GM19463 (cell line): ENCODE data around the gene MYO18B.

Experiments
- ATAC-seq: cut with Tn5 transposase; IDR thresholded peaks from one replicate; pipeline ENCODE4 v1.9.1; 2021; ENCODE audit warnings: mild to moderate bottlenecking, moderate library complexity; ENCODE audit not compliant: unreplicated experiment

Gene MYO18B

DNA sequence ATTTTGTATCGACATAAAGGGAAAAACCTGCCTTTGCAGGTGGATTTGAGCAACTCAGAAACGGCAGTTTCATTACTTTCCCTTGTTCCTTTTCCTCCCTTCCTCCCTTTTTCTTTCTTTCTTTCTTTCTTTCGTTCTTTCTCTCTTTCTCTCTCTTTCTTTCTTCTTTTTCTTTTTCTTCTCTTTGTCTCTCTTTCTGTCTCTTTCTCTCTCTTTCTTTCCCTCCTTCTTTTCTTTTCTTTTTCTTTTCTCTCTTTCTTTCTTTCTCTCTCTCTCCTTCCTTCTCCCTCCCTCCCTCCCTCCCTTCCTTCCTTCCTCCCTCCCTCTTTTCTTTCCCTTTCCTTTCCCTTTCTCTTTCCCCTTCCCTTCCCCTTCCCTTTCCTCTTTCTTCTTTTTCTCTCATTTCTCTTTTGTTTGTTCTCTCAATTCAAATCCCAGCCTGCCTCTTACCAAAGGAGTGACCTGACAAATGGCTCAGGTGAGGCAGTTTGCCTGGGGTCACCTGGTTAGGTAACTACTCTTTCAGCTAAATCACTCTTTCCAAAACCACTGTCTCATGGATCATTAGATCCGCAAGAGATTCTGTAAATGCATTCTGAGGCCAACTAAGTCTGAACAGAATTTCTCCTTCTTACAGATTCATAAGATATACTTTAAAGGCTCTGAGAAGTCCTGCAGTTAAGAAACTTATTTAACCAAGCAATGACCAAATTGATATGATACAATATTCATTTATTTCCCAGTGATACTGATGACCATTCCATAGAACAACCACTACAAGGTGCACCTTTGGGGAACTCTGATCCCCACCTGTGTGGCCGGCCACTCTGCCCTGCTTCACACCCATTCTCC, 75.3 kb downstream of the MYO18B start:
- no peak for ATAC-seq

DNA sequence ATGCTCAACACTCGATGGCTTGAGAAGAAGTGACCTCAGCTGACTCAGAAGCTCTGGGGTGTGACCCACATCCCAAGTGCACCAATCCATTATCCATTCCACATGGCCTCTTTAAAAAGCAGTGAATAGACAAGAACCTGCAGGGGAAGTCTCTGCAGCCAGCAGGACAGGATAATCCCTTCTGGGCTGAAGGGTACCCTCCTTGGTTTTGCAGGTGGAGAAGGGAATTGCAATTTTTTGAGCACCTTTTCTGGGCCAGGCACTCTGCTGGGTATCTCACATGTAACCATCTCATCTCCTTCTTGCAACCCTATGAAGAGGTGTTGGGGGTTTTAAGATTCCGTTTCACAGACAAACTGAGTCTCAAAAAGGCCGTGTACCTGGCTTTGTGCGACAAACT, 76.6 kb downstream of the MYO18B start:
- ATAC-seq, result no peak

DNA sequence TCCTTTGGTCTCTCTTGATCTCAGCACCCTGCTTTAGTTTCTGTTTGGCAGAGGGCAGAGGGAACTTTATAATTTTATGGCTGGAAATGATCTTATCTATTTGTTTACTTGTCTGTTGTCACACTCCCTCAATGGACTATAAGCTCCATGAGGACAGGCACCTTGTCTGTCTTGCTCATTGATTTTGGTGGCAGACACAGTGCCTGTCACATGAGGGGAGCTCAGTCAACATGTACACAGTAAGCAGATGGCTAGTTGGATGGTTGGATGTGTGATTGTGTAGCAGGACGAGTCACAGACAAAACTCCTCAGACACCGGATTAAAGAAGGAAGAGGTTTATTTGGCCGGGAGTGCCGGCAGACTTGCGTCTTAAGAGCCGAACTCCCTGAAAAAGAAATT, 80.4 kb downstream of the MYO18B start:
- ATAC-seq, result no peak

DNA sequence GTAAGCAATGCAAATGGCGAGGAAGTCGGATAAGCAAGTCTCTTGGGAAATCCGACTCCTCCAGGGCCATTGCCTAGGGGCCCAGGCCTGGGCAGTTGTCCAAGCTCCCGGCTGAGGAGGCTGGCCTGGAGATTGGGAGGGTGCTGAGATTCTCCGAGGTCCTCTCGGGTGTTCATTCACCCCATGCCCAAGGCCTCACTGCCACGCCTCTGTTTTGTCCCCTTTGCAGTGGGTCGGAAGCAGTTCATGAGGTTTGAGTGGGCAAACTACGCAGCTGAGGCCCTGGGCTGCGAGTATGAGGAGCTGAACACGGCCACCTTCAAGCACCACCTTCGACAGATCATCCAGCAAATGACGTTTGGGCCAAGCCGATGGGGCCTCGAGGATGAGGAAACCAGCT, 81.3 kb downstream of the MYO18B start:
- no peak for ATAC-seq

DNA sequence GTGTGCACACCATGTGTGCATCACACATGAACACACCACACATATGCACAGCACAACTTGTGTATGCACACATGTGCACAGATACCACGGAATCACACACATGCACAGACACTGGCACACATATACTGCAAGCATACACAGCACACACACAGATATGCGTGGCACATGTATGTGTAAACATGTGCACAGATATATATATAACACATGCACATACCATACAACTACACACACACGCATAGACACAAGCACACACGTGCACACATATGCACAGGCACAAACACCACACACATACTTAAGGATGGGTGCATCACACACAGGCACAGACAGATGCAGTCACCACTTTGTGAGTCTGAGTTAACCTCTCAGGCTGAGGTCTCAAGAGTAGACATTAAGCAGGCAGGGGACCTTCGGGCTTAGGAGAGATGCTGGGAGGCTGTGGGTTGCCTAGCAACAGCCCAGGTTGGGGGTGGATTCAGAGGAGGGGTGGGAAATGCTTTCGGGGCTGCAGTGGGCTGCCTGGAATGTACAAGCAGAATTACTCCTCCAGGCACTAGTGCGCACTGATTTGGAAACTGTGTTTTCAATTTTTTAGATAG, 82.9 kb downstream of the MYO18B start:
- ATAC-seq, result no peak

DNA sequence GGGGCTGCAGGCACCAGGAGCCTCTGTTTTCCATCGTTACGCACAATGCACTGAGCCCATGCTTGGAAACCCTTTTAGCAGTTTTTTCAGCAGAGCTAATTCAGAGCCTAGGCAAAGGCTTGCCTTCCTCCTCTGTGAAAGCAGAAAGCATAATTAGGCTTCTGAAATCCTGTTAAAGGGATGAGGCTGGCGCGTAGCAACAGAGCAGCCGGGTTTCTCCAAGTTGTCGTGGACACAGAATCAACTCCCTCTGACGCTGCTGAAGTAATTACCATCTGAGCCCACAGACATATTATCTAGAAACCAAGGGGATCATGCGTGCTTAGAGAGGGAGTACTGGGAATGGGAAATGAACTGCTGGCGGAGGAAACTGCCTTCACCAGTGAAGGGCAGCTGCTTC, 85.4 kb downstream of the MYO18B start:
- ATAC-seq, result no peak

DNA sequence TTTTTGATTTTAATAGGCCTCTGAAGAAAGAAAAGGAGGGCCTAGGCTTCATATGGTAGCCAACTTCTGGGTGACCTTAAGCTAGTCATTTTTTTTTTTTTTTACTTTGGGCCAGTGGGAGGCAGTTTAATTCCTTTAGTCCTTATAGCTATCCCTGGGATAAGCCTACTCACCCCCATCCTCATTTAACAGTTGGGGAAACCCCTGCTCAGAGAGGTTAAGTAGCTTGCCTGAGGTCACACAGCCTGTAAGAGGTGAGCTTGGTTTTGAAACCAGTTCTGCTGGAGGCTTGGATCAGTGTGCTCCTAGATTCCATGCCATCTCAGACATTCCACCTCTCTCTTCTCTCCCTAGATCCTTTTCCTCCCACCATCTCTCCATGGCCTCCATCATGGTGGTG, 86.4 kb downstream of the MYO18B start:
- no peak for ATAC-seq

DNA sequence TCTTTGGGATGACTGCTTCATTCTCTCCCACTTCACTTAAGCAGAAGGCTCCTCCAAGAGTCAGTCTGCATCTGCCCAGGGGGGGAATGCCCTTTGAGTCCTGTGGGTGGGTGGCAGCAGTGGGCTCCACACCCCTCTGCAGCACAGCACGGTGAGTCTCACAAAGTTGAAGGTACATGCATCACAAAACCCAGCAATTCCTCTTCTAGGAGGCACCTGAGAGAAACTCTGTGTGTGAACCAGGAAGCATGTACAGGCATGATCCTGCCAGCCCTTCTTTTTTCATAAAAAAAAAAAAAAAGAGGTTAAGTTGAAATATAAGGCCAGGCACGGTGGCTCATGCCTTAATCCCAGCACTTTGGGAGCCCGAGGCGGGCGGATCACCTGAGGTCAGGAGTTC, 87.2 kb downstream of the MYO18B start:
- no peak for ATAC-seq

DNA sequence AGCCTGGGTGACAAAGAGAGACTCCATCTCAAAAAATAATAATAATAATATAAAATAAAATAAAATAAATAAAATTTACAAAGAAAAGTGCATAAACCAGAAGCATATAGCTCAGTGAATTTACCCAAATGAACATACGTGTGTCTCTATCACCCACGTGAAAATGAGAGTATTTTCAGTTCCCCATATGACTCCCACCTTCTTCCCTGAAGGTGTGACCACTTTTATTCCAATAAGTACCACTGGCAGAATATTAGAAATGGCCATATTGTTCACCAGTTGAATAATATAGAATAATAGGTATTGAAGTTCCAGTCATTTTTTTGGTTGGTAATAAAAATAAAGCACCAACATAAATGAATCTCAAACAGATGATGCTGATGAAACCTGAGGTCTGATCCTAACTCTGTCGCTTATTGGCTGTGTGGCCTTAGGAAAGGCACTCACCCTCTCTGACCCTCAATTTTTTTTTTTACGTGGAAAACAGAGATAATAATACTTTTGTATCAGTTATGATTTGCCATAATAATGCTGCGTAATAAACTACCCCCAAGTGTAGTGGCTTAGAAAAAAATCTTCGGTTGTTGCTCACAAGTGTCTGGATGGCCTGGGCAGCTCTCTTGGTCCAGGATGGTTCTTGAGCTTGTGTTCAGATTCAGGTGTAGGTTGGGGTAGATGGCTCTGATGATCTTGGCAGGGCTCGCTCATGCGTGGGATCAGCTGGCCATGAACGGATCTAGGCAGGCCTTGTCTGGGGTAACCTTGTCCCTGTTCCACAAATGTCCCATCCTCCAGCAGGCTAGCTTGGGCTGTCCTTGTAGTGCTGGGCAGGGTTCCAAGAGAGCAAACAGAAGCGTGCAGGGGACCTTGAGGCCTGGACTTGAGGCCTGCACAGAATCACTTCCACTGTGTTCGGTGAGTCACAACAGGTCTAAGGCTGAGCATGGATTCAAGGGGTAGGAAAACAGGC, 88.1 kb downstream of the MYO18B start:
- no peak for ATAC-seq

DNA sequence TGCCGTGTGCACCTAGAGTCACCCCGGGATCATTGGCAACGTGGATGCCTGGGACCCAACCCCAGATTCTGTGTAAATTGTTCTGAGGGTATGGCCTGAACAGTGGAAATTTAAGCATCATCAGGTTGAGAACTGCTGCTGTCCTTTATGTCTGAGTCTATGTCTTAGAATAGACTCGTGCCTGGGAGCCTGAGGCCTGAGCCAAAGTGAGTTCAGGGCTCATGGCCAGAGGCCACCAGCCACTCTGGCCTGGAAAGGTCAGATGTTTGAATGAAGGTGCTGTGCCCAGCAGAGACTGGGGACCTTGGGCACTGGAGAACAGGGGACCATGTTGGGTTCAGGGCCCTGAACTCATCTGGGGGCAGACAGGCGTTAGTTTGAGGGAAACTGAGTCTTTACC, 91.1 kb downstream of the MYO18B start:
- ATAC-seq, result no peak

DNA sequence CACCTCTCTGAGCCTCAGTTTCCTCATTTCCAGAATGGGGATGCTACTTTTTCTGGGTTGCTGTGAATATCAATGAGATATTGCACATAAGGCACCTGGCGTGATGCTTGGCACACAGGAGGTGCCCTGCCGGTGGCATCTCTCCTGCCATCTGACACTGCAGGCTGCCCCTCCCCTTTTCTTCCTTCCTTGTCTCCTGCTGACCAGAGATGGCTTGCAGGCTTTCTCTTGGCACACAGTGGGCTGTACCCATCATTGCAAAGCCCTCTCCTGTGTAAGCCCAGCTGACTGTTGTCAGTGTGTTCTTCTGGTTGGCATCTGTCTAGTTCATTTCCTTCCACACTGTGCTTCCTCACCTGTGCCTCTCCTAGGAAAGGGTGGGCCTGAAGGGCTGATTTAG, 91.7 kb downstream of the MYO18B start:
- ATAC-seq, result no peak

DNA sequence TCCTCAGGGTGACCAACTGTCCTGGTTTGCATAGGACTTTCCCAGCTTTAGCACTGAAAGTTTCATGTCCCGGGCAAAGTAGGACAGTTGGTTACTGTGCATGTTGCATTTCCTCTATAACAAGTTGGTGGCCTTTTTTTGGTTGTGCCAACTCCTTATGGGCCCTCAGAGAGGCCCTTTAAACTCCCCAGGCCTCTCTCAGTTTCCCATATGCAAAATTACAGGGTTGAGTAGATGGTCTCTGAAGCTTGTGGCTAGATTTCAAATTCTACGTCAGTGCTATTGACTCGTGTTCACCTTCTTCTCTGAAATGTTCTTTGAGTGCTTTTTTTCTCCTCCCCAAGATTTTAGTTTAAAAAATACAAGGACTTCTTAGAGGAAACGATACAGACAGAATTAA, 92.5 kb downstream of the MYO18B start:
- no peak for ATAC-seq

DNA sequence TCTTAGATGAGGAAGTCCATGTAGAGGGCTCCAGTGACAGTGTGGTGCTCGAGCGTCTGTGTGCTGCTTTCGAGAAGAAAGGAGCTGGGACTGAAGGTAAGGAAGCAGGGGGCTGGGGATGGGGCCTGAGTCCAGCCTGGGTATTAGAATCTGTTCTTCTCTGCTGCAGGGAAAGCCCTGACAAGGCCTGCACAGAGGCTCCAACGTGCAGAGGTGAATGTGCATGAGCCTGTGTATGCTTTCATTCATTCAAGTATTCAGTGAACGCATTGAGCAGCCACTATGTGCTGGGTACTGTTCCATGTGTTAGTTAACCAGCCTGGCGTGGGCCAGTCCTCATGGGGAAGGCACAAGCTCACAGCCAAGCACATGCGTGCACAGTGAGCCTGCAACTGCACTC, 93.4 kb downstream of the MYO18B start:
- no peak for ATAC-seq

DNA sequence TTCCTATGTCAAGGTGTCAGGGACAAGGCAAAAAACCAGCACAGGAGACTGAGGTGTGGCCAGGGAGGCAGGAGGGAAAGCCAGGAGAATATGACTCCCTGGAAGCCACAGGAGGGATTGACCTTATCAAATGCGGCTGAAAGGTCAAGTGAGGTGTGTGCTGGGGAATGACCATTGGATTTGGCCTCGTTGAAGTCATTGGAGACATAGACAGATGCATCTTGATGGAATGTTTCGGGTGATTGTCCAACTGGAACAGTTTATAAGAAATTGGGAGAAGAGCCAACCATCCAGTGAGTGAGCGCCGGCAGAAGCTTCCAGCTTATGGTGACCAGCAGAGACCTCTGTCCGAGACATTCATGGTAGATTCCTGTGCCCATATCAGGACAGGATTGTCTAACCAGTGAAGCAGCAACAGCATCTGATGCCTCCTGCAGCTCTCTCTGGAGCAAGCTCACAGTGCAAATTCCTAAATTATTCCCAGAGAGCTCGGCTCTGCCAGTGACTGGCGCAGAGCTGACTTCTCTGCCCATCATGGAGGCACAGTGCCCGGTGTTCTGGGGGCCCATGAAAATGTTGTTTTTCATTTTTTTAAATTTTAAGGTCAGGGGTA, 95.4 kb downstream of the MYO18B start:
- no peak for ATAC-seq

DNA sequence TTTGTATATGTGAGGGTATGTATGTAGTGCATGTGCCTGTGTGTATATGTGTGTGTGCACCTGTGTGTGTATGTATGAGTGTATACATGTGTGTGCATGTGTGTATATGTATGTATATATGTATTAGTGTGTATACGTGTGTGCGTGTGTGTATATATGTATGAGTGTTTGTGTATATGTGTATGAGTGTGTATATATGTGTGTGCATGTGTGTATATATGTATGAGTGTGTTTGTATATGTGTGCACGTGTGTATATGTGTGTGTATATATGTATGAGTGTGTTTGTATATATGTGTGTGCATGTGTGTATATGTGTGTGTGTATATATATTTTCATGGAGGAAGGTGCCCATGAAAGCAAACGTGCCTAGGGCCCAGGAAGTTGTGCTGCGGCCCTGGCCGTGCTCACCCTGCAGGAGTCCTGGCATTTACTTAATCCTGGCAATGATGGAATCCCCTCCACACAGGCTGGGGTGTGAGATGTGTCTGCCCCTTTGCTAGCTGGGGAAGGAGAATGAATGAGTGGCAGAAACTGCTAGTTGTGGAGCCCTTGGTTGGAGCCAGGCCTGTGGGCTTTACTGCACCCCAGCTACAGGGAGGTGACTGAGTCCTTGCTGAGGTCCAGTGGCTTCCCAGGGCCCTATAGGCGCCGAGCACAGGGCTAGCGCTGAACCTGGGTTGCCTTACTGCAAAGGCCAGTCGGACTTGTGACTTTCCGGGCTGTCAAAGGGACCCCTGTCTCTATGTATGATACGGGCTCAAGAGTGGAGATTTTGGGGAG, 97.2 kb downstream of the MYO18B start:
- no peak for ATAC-seq

DNA sequence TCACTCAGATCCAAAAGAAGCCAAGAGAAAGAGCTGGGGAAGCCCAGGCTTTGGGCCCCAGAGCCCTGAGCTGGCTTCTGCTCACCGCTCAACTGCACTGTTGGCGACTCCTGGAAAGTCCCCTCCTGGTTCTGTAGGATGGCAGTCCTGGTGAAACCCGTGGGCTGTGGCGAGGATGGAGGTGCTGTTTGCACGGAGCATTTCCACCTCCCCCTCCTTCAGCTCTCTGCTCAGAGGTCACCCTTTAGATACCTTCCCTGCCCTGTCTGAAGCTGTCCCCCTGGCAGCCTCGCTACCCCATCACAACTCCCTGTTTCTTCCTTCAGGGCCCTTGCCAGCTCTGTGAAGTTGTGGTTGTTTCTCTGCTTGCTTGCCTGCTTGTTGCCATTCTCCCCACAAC, 97.8 kb downstream of the MYO18B start:
- no peak for ATAC-seq

DNA sequence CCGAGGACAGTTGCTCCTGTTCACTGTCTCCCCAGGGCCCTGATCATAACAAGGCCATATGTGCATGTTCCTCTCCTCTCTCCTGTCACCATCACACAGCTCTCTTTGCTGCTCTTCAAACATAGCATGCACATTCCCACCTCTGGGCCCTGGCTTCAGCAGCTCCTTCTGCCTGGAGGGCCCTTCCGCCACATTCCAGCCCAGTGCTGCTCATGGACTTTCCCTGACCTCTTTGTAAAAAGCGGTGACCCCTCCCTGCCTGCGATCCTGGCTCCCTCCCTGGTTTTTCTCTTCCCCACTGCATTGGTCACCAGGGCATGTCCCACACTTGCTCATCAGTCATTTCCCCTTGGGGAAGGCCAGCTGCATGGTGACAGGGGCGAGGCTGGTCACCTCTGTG, 98.2 kb downstream of the MYO18B start:
- ATAC-seq, result no peak

DNA sequence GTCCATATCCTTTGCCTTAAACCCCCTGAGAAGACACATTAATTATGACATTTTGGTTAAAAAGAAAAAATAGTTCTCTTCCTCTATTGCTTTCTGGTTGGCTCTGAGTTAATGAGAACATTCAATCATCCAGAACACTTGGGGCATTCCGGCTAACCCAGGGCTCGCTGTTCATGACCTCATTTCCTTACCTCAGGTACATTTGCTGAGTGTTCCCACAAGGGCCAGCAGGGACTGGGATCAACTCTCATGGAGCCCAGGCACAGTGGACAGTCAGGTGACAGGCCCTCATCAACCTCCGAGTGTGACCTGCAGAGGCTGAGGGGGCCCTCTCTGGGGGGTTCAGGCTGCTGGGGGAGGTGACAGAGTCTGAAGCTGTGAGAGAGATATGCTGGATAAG, 98.9 kb downstream of the MYO18B start:
- no peak for ATAC-seq

DNA sequence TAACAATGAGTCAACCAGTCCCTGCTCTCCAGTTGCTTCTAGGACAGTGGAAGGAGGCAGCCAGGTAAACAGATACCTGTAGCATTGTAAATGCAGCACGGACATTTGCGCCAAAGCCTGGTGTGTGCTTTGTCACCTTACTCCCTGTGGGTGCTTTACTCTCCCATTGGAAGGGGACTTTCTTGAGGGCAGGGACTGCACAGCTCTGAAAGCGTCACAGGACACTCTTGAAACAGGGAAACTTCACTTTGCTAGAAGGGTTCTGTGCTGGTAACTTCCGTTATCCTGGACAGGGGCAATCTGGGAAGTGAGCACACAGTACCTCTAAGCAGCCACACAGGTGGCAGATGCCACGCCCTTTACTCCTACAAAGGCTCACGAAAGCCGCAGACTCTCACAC, 99.8 kb downstream of the MYO18B start:
- ATAC-seq, result no peak

DNA sequence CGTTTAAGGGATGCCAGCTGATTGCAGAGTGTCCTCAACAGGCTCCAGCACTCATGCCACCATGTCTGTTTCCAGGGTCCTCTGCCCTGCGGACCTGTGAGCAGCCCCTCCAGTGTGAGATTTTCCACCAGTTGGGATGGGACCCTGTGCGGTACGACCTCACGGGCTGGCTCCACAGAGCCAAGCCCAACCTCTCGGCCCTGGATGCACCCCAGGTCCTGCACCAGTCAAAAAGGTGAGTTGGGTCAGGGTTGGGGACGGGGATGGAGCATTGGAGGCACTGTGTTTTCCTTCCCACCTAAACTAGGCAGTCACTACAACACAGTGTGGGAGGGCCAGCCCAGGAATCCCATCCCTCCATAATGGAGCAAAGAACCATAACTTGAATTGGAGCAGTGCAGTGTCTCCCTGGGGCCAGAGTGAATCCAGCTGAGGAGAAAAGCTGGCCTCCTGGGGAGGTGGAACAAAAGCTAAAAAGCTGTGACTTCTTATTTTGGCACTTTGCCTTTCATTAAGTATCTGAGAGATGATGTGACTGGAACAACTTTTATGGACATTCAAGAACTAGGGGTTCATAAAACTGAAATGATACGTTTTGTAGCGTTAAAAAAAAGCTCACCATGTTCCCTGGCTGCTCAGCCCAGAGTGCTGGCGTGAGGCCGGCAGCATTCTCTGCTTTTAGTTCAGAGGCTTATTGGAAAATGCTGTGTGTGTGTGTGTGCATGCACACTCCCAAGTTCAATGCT, 101.8 kb downstream of the MYO18B start:
- no peak for ATAC-seq
